ENCODE data around the gene BANF2.

GRCh38 chr20:17765584-17765983, 65.8 kb downstream of the BANF2 start:
- TF ChIP-seq EZH2 (optimal IDR thresholded peaks at IDR 0.05; ENCODE audit: low read depth, low read length) (no peak), CTCF (IDR thresholded peaks at IDR 0.05; ENCODE audit: low read length) (no peak), EZH2phosphoT487 (IDR thresholded peaks at IDR 0.05; ENCODE audit: low read length) (no peak)
